Measurements from ENCODE around the gene CHRM2. TPM values are rescaled to one million over a fixed set of nuclear protein-coding genes. Genes with fewer than 3 reads are reported as not detected.

Gene CHRM2
- 4.8 TPM for total RNA-seq

GRCh38 chr7:136868496-136869000 is at the start of gene CHRM2:
CHRM2 (plus strand) TSS chr7:136868652; CDS start chr7:137014866, 146,214 bp downstream.

Small RNA genes lying within 50 kb of the gene (small RNA-seq; reads per million reads assigned to genes)
- not detected for gene KRT8P51 (ENCODE audit: low replicate concordance)
- gene MIR490 (ENCODE audit: low replicate concordance): not detected

Measured in metanephros (tissue), 2 donors.